ENCODE results near the gene PPP1R15B.

DNA sequence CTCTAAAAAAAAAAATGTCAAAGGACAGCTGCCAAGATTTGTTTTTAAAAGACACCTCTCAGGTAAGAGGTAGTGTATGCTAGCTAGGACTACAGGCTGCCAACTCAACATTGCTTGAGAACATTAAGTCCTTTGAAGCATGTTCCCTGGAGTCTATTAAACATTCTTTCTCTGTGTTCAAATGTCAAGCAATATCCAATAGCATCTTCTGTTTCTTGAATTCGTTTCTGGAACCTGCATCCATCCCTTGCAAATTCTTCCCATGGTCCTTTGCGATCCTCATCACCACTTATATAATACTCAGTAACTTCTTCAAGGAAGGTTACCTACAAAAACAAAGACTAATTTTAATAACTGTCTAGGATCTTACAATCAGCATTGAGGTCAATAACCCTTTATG lies 5.6 kb downstream of the PPP1R15B start:
- TF ChIP-seq, protein P1, sequence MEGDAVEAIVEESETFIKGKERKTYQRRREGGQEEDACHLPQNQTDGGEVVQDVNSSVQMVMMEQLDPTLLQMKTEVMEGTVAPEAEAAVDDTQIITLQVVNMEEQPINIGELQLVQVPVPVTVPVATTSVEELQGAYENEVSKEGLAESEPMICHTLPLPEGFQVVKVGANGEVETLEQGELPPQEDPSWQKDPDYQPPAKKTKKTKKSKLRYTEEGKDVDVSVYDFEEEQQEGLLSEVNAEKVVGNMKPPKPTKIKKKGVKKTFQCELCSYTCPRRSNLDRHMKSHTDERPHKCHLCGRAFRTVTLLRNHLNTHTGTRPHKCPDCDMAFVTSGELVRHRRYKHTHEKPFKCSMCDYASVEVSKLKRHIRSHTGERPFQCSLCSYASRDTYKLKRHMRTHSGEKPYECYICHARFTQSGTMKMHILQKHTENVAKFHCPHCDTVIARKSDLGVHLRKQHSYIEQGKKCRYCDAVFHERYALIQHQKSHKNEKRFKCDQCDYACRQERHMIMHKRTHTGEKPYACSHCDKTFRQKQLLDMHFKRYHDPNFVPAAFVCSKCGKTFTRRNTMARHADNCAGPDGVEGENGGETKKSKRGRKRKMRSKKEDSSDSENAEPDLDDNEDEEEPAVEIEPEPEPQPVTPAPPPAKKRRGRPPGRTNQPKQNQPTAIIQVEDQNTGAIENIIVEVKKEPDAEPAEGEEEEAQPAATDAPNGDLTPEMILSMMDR (IDR thresholded peaks at IDR 0.05) = no peak
- no peak for TF ChIP-seq POLR2A (IDR thresholded peaks at IDR 0.05)
